ENCODE data around the gene USP3. TPM values are rescaled to one million over a fixed set of nuclear protein-coding genes. Genes with fewer than 3 reads are reported as not detected.

Gene USP3
- total and polyA plus RNA-seq, 10 donors, result 29.5 to 136 (median 95.0) TPM

GRCh38 chr15:63505842-63506222, 1.4 kb downstream of the USP3 start:
- intact Hi-C loops (cut with DNase I; ENCODE audit: low total_unique reads), result no loop called here

GRCh38 chr15:63506537-63507035, 2.2 kb downstream of the USP3 start:
- H3K4me3 ChIP-seq, result peak overlapping the region; percentile 68 to 88 (median 80)
- H3K9me3 ChIP-seq, result no peaks in the 10 kb centered on the region
- H3K36me3 ChIP-seq, result no peaks in the 10 kb centered on the region
- H3K27me3 ChIP-seq (replicated peaks in 1 of 7), result no peaks in the 10 kb centered on the region
- intact Hi-C loops (cut with DNase I; ENCODE audit: low total_unique reads), result no loop called here
- 70 to 77% (median 71%) methylated on average over 8 of the region's 8 CpGs for WGBS, 5 donors
- DNase-seq, result no peak
- peak overlapping the region; percentile 97 to 100 (median 100) for H3K27ac ChIP-seq
- no peak for TF ChIP-seq POLR2A (IDR thresholded peaks at IDR 0.05)
- no peak for TF ChIP-seq POLR2AphosphoS5 (IDR thresholded peaks at IDR 0.05)
- TF ChIP-seq, protein P1, sequence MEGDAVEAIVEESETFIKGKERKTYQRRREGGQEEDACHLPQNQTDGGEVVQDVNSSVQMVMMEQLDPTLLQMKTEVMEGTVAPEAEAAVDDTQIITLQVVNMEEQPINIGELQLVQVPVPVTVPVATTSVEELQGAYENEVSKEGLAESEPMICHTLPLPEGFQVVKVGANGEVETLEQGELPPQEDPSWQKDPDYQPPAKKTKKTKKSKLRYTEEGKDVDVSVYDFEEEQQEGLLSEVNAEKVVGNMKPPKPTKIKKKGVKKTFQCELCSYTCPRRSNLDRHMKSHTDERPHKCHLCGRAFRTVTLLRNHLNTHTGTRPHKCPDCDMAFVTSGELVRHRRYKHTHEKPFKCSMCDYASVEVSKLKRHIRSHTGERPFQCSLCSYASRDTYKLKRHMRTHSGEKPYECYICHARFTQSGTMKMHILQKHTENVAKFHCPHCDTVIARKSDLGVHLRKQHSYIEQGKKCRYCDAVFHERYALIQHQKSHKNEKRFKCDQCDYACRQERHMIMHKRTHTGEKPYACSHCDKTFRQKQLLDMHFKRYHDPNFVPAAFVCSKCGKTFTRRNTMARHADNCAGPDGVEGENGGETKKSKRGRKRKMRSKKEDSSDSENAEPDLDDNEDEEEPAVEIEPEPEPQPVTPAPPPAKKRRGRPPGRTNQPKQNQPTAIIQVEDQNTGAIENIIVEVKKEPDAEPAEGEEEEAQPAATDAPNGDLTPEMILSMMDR (IDR thresholded peaks at IDR 0.05 in 8 of 11, conservative IDR thresholded peaks at IDR 0.05 in 3 of 11), result peak in 1 of 11 experiments; percentile 23
- H3K4me1 ChIP-seq, result peaks cover 61 to 87% (median 84%) of the 10 kb centered on the region in 6 donors

More at GRCh38 chr15:63505842-63506222, 1.4 kb downstream of the USP3 start:
- Histone ChIP-seq H3K4me3 (peak overlapping the region; percentile 68 to 88 (median 80)), H3K27ac (peak overlapping the region; percentile 97 to 100 (median 100)), H3K4me1 (peaks cover 67 to 88% (median 84%) of the 10 kb centered on the region in 6 donors), H3K9me3 (no peaks in the 10 kb centered on the region), H3K36me3 (no peaks in the 10 kb centered on the region), H3K27me3 (replicated peaks in 1 of 7) (no peaks in the 10 kb centered on the region)
- 15 to 20% (median 16%) methylated on average over 8 of the region's 8 CpGs for WGBS, 5 donors
- no peak for DNase-seq
- TF ChIP-seq, protein P1 (IDR thresholded peaks at IDR 0.05 in 8 of 11, conservative IDR thresholded peaks at IDR 0.05 in 3 of 11), result peak in 1 of 11 experiments; percentile 13
- no peak for TF ChIP-seq POLR2AphosphoS5 (IDR thresholded peaks at IDR 0.05)

DNA sequence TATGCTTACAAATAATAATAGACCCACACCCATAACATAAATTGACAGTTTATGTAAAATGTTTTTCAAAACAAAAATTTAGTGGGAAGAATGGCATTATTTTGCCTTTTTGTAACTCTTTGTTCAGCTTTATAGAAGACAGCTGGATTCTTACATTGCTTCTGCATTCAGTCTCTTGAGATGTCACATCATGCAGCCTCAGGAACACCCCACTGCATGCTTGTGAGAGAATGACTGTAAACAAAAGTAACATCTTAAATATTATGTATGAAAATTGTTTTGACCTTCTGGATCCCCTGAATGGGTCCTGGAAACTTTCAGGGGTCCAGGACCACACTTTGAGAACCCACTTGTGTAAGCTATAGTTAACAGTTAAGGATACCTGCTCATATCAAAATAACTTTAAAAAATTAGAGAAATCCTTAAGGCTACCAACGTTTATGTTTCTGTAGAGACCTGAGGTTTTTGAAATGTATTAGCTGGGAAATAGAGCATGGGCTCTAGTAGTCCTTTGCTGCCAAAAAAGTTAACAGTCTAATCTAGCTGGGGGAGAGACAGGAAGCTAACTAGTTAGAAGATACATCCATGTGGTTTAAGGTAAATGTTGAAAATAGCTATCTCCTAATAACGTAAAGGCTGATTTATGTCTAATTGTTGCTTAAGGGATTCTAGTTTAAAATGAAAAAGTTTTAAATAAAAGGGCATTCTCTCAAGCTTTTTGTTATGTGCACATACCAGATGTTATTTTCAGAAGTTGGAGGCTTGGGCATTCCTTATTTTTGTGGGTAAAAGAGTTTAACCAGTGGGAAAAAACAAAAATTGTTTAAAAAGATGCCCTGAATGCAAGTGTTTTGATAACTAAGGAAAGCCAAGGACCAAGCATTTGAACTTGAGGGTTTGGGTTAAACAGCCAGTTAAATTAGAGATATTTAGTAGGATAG, 3.8 kb downstream of the USP3 start:
- H3K27ac ChIP-seq, result peak overlapping the region in 7 of 8 donors; percentile 5 to 100 (median 29)
- no peaks in the 10 kb centered on the region for H3K27me3 ChIP-seq (replicated peaks in 1 of 7)
- peaks cover 53 to 87% (median 84%) of the 10 kb centered on the region in 6 donors for H3K4me1 ChIP-seq
- no peaks in the 10 kb centered on the region for H3K9me3 ChIP-seq
- WGBS, 5 donors, result 11 to 18% (median 17%) methylated on average over 2 of the region's 2 CpGs
- DNase-seq, result no peak
- H3K4me3 ChIP-seq, result peak overlapping the region in 1 of 8 donors; percentile 82
- intact Hi-C loops (cut with DNase I; ENCODE audit: low total_unique reads), result no loop called here
- TF ChIP-seq, protein P1 (IDR thresholded peaks at IDR 0.05 in 8 of 11, conservative IDR thresholded peaks at IDR 0.05 in 3 of 11), result no peak
- no peak for TF ChIP-seq POLR2AphosphoS5 (IDR thresholded peaks at IDR 0.05)
- no peaks in the 10 kb centered on the region for H3K36me3 ChIP-seq
